DND-41 (cell line): ENCODE data around the gene NBPF6.
"Not testable (repeated sequence)": the region's sequence is repeated elsewhere in the genome, so short reads cannot be mapped to it uniquely, and the experiment has no call there.

Experiments
- EZH2 ChIP-seq: IDR thresholded peaks from 3 replicates; pipeline ENCODE4 v1.6.1; 2012; ENCODE audit warnings: borderline replicate concordance, low read depth, mild to moderate bottlenecking, moderate library complexity, low read length, inconsistent platforms; ENCODE audit not compliant: severe bottlenecking
- TF ChIP-seq, protein P1 (sequence below): IDR thresholded peaks from 2 replicates; pipeline ENCODE4 v1.5.1; 2012; ENCODE audit warnings: borderline replicate concordance, low read length, moderate library complexity, mild to moderate bottlenecking; ENCODE audit not compliant: poor library complexity, severe bottlenecking; ENCODE audit errors: extremely low read depth

DNA sequence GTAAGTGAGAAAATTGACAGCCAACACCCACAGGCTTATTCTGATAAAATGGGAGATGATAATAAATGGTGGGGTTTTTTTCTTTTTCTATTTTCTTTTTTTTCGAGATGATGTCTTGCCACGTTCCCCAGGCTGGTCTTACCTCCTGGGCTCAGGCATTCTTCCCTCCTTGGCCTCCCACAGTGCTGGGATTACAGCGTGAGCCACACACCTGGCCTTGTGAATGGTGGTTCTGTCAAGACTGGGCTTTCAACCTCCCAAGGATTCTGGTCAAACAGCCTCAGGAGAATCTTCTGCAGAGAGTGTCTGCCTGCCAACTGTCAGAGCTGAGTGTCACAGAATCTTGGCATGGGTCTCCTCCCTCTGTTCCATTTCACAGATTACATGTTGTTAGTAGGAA, 16.7 kb upstream of the NBPF6 start:
- TF ChIP-seq, protein P1, sequence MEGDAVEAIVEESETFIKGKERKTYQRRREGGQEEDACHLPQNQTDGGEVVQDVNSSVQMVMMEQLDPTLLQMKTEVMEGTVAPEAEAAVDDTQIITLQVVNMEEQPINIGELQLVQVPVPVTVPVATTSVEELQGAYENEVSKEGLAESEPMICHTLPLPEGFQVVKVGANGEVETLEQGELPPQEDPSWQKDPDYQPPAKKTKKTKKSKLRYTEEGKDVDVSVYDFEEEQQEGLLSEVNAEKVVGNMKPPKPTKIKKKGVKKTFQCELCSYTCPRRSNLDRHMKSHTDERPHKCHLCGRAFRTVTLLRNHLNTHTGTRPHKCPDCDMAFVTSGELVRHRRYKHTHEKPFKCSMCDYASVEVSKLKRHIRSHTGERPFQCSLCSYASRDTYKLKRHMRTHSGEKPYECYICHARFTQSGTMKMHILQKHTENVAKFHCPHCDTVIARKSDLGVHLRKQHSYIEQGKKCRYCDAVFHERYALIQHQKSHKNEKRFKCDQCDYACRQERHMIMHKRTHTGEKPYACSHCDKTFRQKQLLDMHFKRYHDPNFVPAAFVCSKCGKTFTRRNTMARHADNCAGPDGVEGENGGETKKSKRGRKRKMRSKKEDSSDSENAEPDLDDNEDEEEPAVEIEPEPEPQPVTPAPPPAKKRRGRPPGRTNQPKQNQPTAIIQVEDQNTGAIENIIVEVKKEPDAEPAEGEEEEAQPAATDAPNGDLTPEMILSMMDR: not testable (repeated sequence)
- not testable (repeated sequence) for TF ChIP-seq EZH2
